ENCODE data around the gene YIF1A.

DNA sequence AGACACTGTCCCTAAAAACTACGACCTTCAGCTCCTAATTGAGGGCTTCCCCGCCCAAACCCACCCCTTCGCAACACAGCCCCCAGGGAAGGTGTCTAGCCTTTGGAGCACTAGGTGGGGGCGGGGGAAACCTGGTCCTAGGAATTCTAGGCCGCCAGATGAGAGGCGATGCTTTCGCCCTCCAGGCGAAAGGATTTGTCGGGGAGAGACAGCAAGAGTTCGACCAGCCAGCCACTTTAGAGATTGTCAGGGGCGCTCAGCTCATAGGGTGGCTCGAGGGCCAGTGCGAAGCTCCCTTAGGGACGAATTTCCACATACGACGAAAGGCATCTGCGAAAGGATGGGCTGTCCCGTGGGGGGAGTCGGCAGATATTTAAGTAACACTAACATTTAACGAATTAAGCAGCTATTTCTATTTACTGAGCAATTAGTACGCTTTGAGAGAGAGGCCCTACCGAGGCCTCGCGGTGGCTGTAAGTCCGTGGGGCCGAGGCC lies 22.6 kb upstream of the YIF1A start:
- TF ChIP-seq PHF8 (IDR thresholded peaks at IDR 0.05; ENCODE audit: borderline replicate concordance, low read depth) (no peak), CTCF (IDR thresholded peaks at IDR 0.05) (no peak)
